GM12872 (cell line): ENCODE results near the gene ABHD16B.
A peak's percentile ranks its signal among the peaks of the same experiment; 100 is the strongest.

Experiments used
- CTCF ChIP-seq: IDR thresholded peaks from 3 replicates; pipeline ENCODE4 v1.5.1; 2011; ENCODE audit warnings: low read depth, mild to moderate bottlenecking, low read length, moderate library complexity; ENCODE audit not compliant: insufficient read depth

Gene ABHD16B

DNA sequence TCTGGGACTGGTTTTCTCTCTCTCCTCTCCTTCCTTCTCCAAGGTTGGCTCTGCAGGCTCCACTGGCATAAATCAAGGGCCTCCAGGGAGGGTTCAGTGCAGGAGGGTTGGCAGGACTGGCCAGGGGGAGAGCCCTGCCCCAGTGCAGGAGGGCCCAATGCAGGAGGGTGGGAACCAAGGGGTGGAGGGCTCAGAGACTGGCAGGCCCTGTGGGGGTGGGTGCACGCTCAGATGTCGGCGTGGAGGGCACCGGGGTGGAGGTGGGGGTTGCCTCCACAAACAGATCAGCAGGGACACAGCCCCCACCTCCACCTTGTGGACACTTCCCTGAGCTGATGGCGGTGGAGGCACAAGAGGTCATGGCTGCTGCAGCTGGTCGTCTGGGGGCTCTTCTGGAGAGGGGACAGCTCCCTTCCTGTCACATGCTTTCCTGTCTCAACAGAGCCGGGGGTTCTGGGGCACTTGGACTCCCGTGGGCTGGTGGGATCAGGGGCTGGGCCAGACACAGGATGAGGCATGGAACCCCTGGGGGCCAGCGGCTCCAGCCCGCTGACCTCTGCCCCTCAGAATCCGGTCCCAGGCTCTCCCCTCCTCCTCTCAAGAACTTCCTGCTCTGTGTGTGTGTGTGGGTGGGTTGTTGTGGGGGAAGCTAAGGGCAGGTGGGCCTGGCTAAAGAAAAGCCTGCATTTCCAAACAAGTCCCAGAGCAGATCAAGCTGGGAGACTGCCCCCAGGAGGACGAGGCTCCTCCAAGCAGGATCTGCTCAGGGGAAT is 2.7 kb upstream of the ABHD16B start:
- no peak for TF ChIP-seq CTCF

- TF ChIP-seq CTCF, result no peak
These were observed 2.1 kb upstream of the ABHD16B start for GRCh38 chr20:63859166-63859699.

DNA sequence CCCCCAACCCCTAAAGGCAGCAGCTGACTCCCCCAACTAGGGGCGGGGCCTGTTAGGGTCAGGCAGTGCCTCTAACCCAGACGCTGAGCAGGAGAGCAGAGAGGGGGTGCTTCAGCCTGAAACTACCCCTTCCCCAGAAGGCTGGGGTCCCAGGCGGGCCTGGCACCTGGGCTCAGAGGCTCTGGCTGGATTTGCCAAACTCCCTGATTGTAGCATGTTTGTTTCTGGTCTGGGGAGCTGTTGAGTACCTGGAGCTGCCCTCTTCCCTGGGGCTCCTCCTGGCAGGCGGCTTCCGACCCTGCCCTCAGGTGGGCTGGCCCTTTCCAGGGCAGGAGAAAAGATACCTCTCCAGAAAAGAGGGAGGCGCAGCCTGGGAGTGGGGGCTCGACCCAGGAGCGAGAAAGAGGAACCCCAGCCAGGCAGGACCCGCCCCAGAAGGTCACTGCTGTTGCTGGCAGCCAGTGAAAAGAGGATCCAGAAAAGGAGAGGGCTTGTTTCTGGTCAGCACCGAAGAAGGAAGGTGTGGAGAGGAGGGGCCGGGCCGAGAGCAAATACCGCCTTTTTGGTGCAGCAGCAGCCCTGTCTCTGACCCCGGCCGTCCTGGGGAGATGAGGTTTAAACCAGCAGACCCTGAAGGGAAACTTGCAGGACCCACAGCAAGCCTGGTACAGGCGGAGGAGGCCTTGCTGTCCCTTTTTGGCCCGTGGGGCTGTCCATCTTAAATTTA is 810 bp upstream of the ABHD16B start:
- TF ChIP-seq CTCF, result no peak

- TF ChIP-seq CTCF, result no peak
These were observed 943 bp downstream of the ABHD16B start for GRCh38 chr20:63861981-63862901.

GRCh38 chr20:63863021-63863797 is 1.9 kb downstream of the ABHD16B start:
- TF ChIP-seq CTCF, result no peak

GRCh38 chr20:63863798-63864544 is 2.7 kb downstream of the ABHD16B start:
- TF ChIP-seq CTCF, result peak; percentile 84
